CD4-positive, alpha-beta T cell (primary cell): Measurements from ENCODE around the gene ENPP7. TPM values are rescaled to one million over a fixed set of nuclear protein-coding genes. Genes with fewer than 3 reads are reported as not detected.

ENCODE experiments used
- ATAC-seq: fragments of 200-7000 bp; cut with Tn5 transposase; one replicate; pipeline ENCODE4 v1.10.0; 2022; ENCODE audit warnings: mild to moderate bottlenecking; ENCODE audit not compliant: poor library complexity
- CTCF ChIA-PET: fragments of 350-600 bp; sonication (Branson Sonifier 250); formaldehyde crosslinking; loops from one replicate; lab custom pipeline; 2021; ENCODE audit warnings: antibody characterized with exemption, inconsistent platforms; lab: Charles Lee
- POLR2A ChIA-PET: fragments of 350-600 bp; sonication (Branson Sonifier 250); formaldehyde crosslinking; loops from one replicate; lab custom pipeline; 2021; ENCODE audit warnings: antibody characterized with exemption, inconsistent platforms; lab: Charles Lee
- DNase-seq, 14 experiments: peaks; one replicate each; pipeline ENCODE4 v3.0.0-alpha.2; 2013 to 2020; ENCODE audit warnings: mixed read lengths in 2 of 14
- H3K27ac ChIP-seq, 2 donors: one replicate each; pipeline versions ENCODE4 v1.5.1 to v1.7.0; 2013; ENCODE audit warnings: low read length in 2 of 2, low read depth in 1 of 2, mild to moderate bottlenecking in 1 of 2
- H3K27me3 ChIP-seq, 2 experiments: 1 replicate in 1 of 2; 2 replicates in 1 of 2; pipeline versions ENCODE4 v1.6.1 to v1.7.0; 2013; ENCODE audit warnings: low read length in 2 of 2, control low read depth in 1 of 2, mild to moderate bottlenecking in 1 of 2, moderate library complexity in 1 of 2; ENCODE audit not compliant: insufficient read depth in 2 of 2, control insufficient read depth in 1 of 2
- H3K36me3 ChIP-seq: one replicate; pipeline ENCODE4 v1.6.1; 2013; ENCODE audit warnings: low read length, control low read depth; ENCODE audit not compliant: insufficient read depth
- H3K4me1 ChIP-seq: one replicate; pipeline ENCODE4 v1.6.1; 2013; ENCODE audit warnings: low read length, control low read depth; ENCODE audit not compliant: insufficient read depth
- H3K4me3 ChIP-seq: one replicate; pipeline ENCODE4 v1.5.1; 2013; ENCODE audit warnings: mild to moderate bottlenecking, low read length, moderate library complexity
- H3K9me3 ChIP-seq, 2 experiments: 1 replicate in 1 of 2; 2 replicates in 1 of 2; pipeline versions ENCODE4 v1.6.1 to v1.7.0; 2013; ENCODE audit warnings: low read length in 2 of 2, mild to moderate bottlenecking in 2 of 2, control low read depth in 1 of 2, moderate library complexity in 1 of 2; ENCODE audit not compliant: control insufficient read depth in 1 of 2, insufficient read depth in 1 of 2
- H3K27ac Mint-ChIP-seq: one replicate; pipeline ENCODE4 v1.8.0; 2020; ENCODE audit warnings: mixed read lengths
- H3K27me3 Mint-ChIP-seq: one replicate; pipeline ENCODE4 v1.8.0; 2021; ENCODE audit warnings: mixed read lengths
- H3K36me3 Mint-ChIP-seq: one replicate; pipeline ENCODE4 v1.8.0; 2021; ENCODE audit warnings: low read depth, mixed read lengths
- H3K4me1 Mint-ChIP-seq: one replicate; pipeline ENCODE4 v1.8.0; 2021; ENCODE audit warnings: low read depth, mixed read lengths
- H3K4me3 Mint-ChIP-seq: one replicate; pipeline ENCODE4 v1.8.0; 2020; ENCODE audit warnings: mild to moderate bottlenecking, mixed read lengths
- H3K9me3 Mint-ChIP-seq: one replicate; pipeline ENCODE4 v1.8.0; 2020; ENCODE audit warnings: mixed read lengths
- intact Hi-C, 2 experiments: fragments of 100-400 bp; cut with DNase I in 1 of 2; cut with micrococcal nuclease in 1 of 2; formaldehyde crosslinking; loops; one replicate each; pipeline versions ENCODE4 v1.15.1 to v1.9.0; 2023 to 2025; cut with DNase I, micrococcal nuclease
- total RNA-seq, 174 experiments: library from RNA in 2 of 174; stranded (reverse) in 2 of 174; gene quantifications; one replicate each; pipeline ENCODE4 v1.2.3 and lab custom pipeline; 2021 to 2026
- TF ChIP-seq, protein P1 (sequence below): fragments of 200-600 bp; IDR thresholded peaks from one replicate; pipeline ENCODE4 v1.8.0; 2022; ENCODE audit warnings: antibody characterized with exemption, mild to moderate bottlenecking

The ENPP7 gene
- total RNA-seq, 2 experiments from 2014 or later: not detected

DNA sequence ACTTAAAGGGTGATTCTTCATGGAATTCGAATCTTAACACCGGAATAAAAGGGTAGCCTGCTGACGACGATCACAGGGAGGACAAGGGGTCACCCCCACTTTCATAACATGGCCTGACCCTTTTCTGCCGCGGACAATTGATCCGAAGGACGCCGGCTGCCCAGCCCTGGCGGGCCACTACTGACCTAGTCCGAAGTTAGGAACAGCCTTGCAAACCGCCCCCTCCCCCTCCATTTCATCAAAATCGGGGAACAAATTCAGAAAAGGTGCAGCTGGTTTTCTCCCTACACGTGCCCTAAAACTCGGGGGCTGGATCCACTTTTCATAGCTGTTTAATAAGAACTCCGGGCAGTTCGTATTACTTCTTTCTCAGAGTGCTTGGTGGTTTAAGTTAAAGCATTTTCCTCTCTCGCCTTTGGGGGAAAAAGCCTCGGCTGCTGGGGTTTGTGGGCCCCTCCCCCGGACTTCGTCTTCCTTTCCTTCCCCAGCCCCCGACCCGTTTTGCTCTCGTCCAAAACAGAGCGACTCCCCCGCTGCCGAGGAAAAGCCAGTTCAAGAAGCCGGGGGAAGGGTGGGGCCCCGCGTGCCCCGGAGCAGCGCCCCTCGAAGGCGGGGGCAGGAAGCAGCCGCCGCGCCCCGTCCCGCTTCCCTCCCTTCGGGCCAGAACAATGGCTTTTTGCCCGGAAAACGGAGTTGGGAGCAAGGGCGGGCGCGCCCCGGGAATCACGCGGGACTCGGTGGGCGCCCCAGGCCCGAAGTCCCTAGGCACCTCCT, 46.6 kb downstream of the ENPP7 start:
- Histone ChIP-seq H3K27ac (no peak overlapping the region), H3K9me3 (peaks cover 0 to 17% of the 10 kb centered on the region in 2 experiments), H3K36me3 (no peaks in the 10 kb centered on the region), H3K27me3 (peaks cover 58 to 82% of the 10 kb centered on the region in 2 experiments), H3K4me1 (peaks cover 26% of the 10 kb centered on the region), H3K4me3 (peak overlapping the region; percentile 41)
- ChIA-PET POLR2A (interaction anchor here (1.1 to 1.9 kb wide), 6 partner anchors 20 to 67 kb away, joined by 3 to 9 read pairs (median 4); partner anchors contain the start of gene CBX8), CTCF (interaction anchor here (1.1 kb wide), 1 partner anchor 20 kb away, joined by 4 read pairs; the partner anchor contains the start of gene CBX8)
- Mint-ChIP-seq H3K27me3 (peaks cover 88% of the 10 kb centered on the region), H3K9me3 (no peaks in the 10 kb centered on the region), H3K4me1 (peaks cover 27% of the 10 kb centered on the region), H3K4me3 (peak overlapping the region; percentile 48), H3K36me3 (no peaks in the 10 kb centered on the region), H3K27ac (no peak overlapping the region)
- ATAC-seq (peak; percentile 53), DNase-seq (peak in 4 of 14 experiments; percentile 37 to 61 (median 54))
- intact Hi-C loops: no loop called here
- TF ChIP-seq, protein P1, sequence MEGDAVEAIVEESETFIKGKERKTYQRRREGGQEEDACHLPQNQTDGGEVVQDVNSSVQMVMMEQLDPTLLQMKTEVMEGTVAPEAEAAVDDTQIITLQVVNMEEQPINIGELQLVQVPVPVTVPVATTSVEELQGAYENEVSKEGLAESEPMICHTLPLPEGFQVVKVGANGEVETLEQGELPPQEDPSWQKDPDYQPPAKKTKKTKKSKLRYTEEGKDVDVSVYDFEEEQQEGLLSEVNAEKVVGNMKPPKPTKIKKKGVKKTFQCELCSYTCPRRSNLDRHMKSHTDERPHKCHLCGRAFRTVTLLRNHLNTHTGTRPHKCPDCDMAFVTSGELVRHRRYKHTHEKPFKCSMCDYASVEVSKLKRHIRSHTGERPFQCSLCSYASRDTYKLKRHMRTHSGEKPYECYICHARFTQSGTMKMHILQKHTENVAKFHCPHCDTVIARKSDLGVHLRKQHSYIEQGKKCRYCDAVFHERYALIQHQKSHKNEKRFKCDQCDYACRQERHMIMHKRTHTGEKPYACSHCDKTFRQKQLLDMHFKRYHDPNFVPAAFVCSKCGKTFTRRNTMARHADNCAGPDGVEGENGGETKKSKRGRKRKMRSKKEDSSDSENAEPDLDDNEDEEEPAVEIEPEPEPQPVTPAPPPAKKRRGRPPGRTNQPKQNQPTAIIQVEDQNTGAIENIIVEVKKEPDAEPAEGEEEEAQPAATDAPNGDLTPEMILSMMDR: no peak

DNA sequence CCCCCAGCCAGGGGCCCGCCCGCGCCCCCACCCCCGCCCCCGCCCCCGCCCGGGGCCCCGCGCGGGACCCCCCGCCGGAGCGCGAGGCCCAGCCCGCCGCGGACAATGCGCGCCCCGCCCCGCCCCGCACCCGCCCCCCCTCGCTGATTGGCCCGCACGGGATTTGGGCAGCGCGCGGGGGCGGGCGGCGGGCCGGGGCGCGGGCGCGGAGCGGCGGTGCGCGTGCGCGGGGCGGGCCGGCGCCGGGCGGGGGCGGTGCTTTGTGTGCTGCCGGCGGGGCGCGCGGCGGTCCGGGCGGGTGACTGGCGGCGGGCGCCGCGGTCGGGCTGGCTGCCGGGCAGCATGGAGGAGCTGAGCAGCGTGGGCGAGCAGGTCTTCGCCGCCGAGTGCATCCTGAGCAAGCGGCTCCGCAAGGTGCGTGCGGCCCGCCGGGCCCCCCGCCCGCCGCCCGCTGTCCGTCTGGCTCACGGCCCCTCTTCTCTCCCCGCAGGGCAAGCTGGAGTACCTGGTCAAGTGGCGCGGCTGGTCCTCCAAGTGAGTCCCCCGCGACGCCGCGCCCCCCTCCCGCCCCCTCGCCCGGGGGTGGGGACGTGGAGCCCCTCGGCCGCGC, 47.3 kb downstream of the ENPP7 start, which contains the start of gene CBX2:
Gene CBX2, plus strand, starts transcription at position 255 of the 610 bp plus-strand sequence. Its CDS starts 88 bp downstream, at position 343.
- intact Hi-C loops: loop anchor here in 1 of 2 experiments (1.0 to 2.0 kb wide), 2 partner anchors 19 to 32 kb away; partner anchors contain the start of gene CBX8
- POLR2A ChIA-PET: interaction anchor here (0.6 to 1.9 kb wide), 5 partner anchors 19 to 1648 kb away, joined by 3 to 8 read pairs (median 4); partner anchors contain the start of genes CBX8 and TMC8
- Histone ChIP-seq H3K36me3 (no peaks in the 10 kb centered on the region), H3K27me3 (peaks cover 61 to 82% of the 10 kb centered on the region in 2 experiments), H3K4me1 (peaks cover 26% of the 10 kb centered on the region), H3K9me3 (peaks cover 0 to 17% of the 10 kb centered on the region in 2 experiments), H3K4me3 (peak within 1 kb of the TSS; percentile 41), H3K27ac (no peak within 1 kb of the TSS)
- ATAC-seq (peak; percentile 88), DNase-seq (peak; percentile 58 to 93 (median 75))
- peak within 1 kb of the TSS; percentile 85 for H3K4me3 Mint-ChIP-seq
- peaks cover 27% of the 10 kb centered on the region for H3K4me1 Mint-ChIP-seq
- CTCF ChIA-PET: interaction anchor here (1.1 to 1.2 kb wide), 2 partner anchors 19 to 63 kb away, joined by 4 to 8 read pairs; partner anchors contain the start of gene CBX8
- peak within 1 kb of the TSS; percentile 27 for H3K27ac Mint-ChIP-seq
- no peaks in the 10 kb centered on the region for H3K9me3 Mint-ChIP-seq
- TF ChIP-seq, protein P1: no peak
- peaks cover 91% of the 10 kb centered on the region for H3K27me3 Mint-ChIP-seq
- no peaks in the 10 kb centered on the region for H3K36me3 Mint-ChIP-seq

DNA sequence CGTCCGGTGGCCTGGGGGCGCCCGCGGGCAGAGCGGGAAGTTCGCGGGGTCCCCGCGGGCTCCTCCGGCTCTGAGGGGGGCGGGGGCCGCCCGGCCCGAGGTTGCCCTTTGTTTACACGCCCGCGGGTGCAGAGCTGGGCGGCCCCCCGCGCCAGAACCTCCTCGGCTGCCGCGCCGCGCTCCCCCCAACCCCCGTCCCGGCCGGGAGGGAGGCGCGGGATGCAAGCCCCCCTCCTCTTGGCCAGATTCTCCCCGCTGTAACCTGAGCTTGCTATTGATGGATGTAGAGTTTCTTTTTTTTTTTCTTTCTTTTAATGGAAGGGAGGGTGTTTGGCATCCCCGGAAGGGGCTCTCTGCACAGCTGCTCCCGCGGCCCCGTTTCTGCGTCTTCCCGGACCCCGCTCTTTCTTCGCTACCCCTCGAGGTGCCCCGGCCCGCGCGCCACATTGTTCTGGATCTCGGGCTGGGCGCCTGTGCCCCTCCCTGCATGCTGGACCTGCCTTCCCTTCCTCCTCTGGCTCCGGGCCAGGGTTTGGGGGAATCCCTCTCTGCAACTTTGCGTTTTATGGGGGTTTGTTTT, 47.9 kb downstream of the ENPP7 start:
- Mint-ChIP-seq H3K27ac (peak overlapping the region; percentile 27), H3K27me3 (peaks cover 88% of the 10 kb centered on the region), H3K9me3 (no peaks in the 10 kb centered on the region), H3K4me3 (peak overlapping the region; percentile 85), H3K36me3 (no peaks in the 10 kb centered on the region), H3K4me1 (peaks cover 27% of the 10 kb centered on the region)
- ATAC-seq (no peak), DNase-seq (peak in 1 of 14 experiments; percentile 41)
- H3K27ac ChIP-seq: no peak overlapping the region
- peaks cover 61 to 78% of the 10 kb centered on the region in 2 experiments for H3K27me3 ChIP-seq
- TF ChIP-seq, protein P1: no peak
- ChIA-PET POLR2A (interaction anchor here (0.6 to 1.7 kb wide), 5 partner anchors 11 to 1648 kb away, joined by 3 to 8 read pairs (median 3); partner anchors contain the start of genes CBX8 and TMC8), CTCF (interaction anchor here (1.1 to 1.2 kb wide), 2 partner anchors 18 to 62 kb away, joined by 4 to 8 read pairs; partner anchors contain the start of gene CBX8)
- H3K36me3 ChIP-seq: no peaks in the 10 kb centered on the region
- peaks cover 0 to 17% of the 10 kb centered on the region in 2 experiments for H3K9me3 ChIP-seq
- peak overlapping the region; percentile 38 for H3K4me3 ChIP-seq
- peaks cover 26% of the 10 kb centered on the region for H3K4me1 ChIP-seq
- intact Hi-C loops: loop anchor here in 1 of 2 experiments (1.0 to 2.0 kb wide), 2 partner anchors 18 to 32 kb away; partner anchors contain the start of gene CBX8
